ENCODE results near the gene RNF25. TPM values are rescaled to one million over a fixed set of nuclear protein-coding genes. Genes with fewer than 3 reads are reported as not detected.

RNF25 gene
- total and polyA plus RNA-seq, 2 of the 8 experiments (the other 6 are each of a cell fraction or from before 2014, with no cell fraction given) = 19.6 to 29.6 TPM

DNA sequence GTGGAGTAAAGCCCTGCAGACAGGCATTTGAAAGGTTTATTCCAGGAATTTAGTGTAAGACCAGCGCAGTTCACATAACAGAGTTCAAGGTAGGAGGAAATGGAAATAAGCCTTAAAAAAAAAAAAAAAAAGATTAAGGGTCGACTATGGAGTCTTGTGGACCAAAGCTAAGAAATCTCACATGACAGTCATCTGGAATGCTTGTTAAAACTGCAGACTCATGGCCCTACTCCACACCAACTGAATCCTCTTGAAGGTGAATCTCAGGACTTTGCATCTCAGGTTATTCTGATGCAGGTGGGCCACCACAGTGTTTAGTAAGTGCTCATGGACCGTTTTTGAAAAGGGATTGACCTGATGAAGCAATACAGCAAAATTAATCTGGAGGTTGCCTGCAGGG is 47.7 kb upstream of the RNF25 start:
- Histone ChIP-seq H3K14ac (ENCODE audit: insufficient read length) (no peak overlapping the region), H3K56ac (replicated peaks; ENCODE audit: insufficient read length, low read depth, low read length) (no peak overlapping the region), H2BK15ac (ENCODE audit: low read length) (no peak overlapping the region), H3K23ac (ENCODE audit: insufficient read length) (no peak overlapping the region), H2AK5ac (ENCODE audit: low read depth, low read length) (no peak overlapping the region), H3K9ac (replicated peaks in 1 of 4; ENCODE audit: extremely low read depth in 1 of 4, low read depth in 3 of 4, low read length in 3 of 4) (no peak overlapping the region), H4K5ac (ENCODE audit: insufficient read length, low read depth, low read length) (no peak overlapping the region), H3K79me2 (ENCODE audit: control insufficient read depth in 1 of 2, insufficient read depth in 2 of 2, low read length in 2 of 2) (peaks cover 11 to 83% of the 10 kb centered on the region in 2 experiments), H2BK120ac (replicated peaks; ENCODE audit: low read depth, low read length) (no peak overlapping the region), H2BK12ac (ENCODE audit: low read depth, low read length) (no peak overlapping the region), H4K91ac (replicated peaks; ENCODE audit: insufficient read length, low read length) (no peak overlapping the region), H3K79me1 (ENCODE audit: low read depth, low read length) (peaks cover 2% of the 10 kb centered on the region; the same call in 1 of the 2 replicates), H4K8ac (ENCODE audit: extremely low read depth, insufficient read depth, low read length) (no peak overlapping the region), H3K4me3 (ENCODE audit: extremely low read depth in 1 of 4, insufficient read depth in 2 of 4, low read depth in 3 of 4, low read length in 4 of 4) (no peak overlapping the region), H3K9me3 (ENCODE audit: insufficient read depth in 2 of 2, low read depth in 1 of 2, low read length in 1 of 2) (no peaks in the 10 kb centered on the region), H3K4ac (replicated peaks; ENCODE audit: insufficient read length, low read depth, low read length) (no peak overlapping the region), H3K27me3 (replicated peaks in 1 of 4; ENCODE audit: control insufficient read depth in 3 of 4, extremely low read depth in 1 of 4, insufficient read depth in 3 of 4, low read length in 3 of 4) (no peaks in the 10 kb centered on the region), H3K4me2 (ENCODE audit: insufficient read depth in 1 of 2, low read depth in 2 of 2, low read length in 2 of 2) (no peak overlapping the region), H3K4me1 (replicated peaks in 1 of 4; ENCODE audit: control insufficient read depth in 3 of 4, insufficient read depth in 4 of 4, low read length in 3 of 4) (peaks cover 0 to 15% (median 3%) of the 10 kb centered on the region in 4 experiments; a peak in 3 of 7 replicates), H3K27ac (ENCODE audit: low read depth, low read length) (no peak overlapping the region), H2BK5ac (ENCODE audit: low read depth, low read length) (no peak overlapping the region), H2AFZ (ENCODE audit: low read length) (no peak overlapping the region), H3K36me3 (ENCODE audit: control insufficient read depth in 2 of 4, insufficient read depth in 4 of 4, low read length in 3 of 4) (peaks cover 0 to 9% (median 0%) of the 10 kb centered on the region in 4 experiments; a peak in 1 of 8 replicates), H3K18ac (ENCODE audit: extremely low read depth, low read length) (no peak overlapping the region), H3K23me2 (ENCODE audit: low read depth, low read length) (no peaks in the 10 kb centered on the region), H2BK20ac (ENCODE audit: low read length) (no peak overlapping the region), H4K20me1 (replicated peaks in 1 of 2; ENCODE audit: control insufficient read depth in 1 of 2, insufficient read depth in 2 of 2, low read length in 2 of 2) (peaks cover 3 to 6% of the 10 kb centered on the region in 2 experiments)
- ChIA-PET POLR2A (ENCODE audit: partially characterized antibody) (interaction anchor here (0.8 to 1.0 kb wide), 2 partner anchors 9 to 59 kb away, joined by 3 to 4 read pairs; partner anchors contain the start of gene TTLL4), CTCF (ENCODE audit: partially characterized antibody) (interaction anchor here (0.8 kb wide), 1 partner anchor 9 kb away, joined by 3 read pairs; the partner anchor contains the start of gene TTLL4)
- DNase-seq (ENCODE audit: low read depth in 1 of 2, low spot score in 2 of 2) (no peak), FAIRE-seq (no peak)
- WGBS, 2 experiments (ENCODE audit: extremely low coverage in 1 of 2, insufficient coverage in 1 of 2, insufficient read length in 1 of 2, insufficient replicate concordance in 2 of 2, low coverage in 1 of 2, low lambda C conversion rate in 2 of 2, missing lambda C conversion rate in 1 of 2) = 94% methylated on average over 3 of the region's 3 CpGs; no CpG with 5 or more reads in 1 of the 2 experiments
- no peak for TF ChIP-seq TCF12 (IDR thresholded peaks at IDR 0.05; ENCODE audit: low read depth, low read length)
- TF ChIP-seq ASH2L (IDR thresholded peaks at IDR 0.05; ENCODE audit: low read length) = no peak
- TF ChIP-seq CHD2 (IDR thresholded peaks at IDR 0.05; ENCODE audit: low read length) = no peak
- TF ChIP-seq, protein P1, sequence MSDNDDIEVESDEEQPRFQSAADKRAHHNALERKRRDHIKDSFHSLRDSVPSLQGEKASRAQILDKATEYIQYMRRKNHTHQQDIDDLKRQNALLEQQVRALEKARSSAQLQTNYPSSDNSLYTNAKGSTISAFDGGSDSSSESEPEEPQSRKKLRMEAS (IDR thresholded peaks at IDR 0.05) = no peak
- TF ChIP-seq CREB1 (IDR thresholded peaks at IDR 0.05) = no peak
- TF ChIP-seq CTBP2 (IDR thresholded peaks at IDR 0.05; ENCODE audit: borderline replicate concordance, insufficient read depth, insufficient read length, low read length) = no peak
- no peak for TF ChIP-seq NANOG (IDR thresholded peaks at IDR 0.05; ENCODE audit: insufficient read depth, low read depth, low read length, poor library complexity, severe bottlenecking)
- TF ChIP-seq JUN (IDR thresholded peaks at IDR 0.05; ENCODE audit: low read depth, low read length) = no peak
- no peak for TF ChIP-seq CHD1 (IDR thresholded peaks at IDR 0.05; ENCODE audit: low read depth, low read length)
- no peak for TF ChIP-seq RBBP5 (IDR thresholded peaks at IDR 0.05; ENCODE audit: borderline replicate concordance, low read depth, low read length)

Data from H1 (cell line).